Nasal cavity respiratory epithelium epithelial cell of viscerocranial mucosa (primary cell): ENCODE data around the gene CCR5. TPM values are rescaled to one million over a fixed set of nuclear protein-coding genes. Genes with fewer than 3 reads are reported as not detected.

Experiments used
- total RNA-seq: library from RNA; depleted of rRNA; stranded (reverse); fragments of >200 nt; gene quantifications from 2 replicates; pipeline ENCODE4 v1.2.3, GENCODE V29; 2014

Gene CCR5
- total RNA-seq: not detected in 2 replicates

GRCh38 chr3:46370839-46371518 is at the start of gene CCR5:
Gene CCR5 (plus strand): TSS chr3:46370946. CDS start chr3:46372903, 1,957 bp downstream.

GRCh38 chr3:46353647-46354410 is 16.9 kb upstream of the CCR5 start, which contains the start of gene CCR2:
Gene CCR2 (plus strand): TSS chr3:46354111. CDS start chr3:46357528, 3,417 bp downstream.

GRCh38 chr3:46406788-46407611 is 36.3 kb downstream of the CCR5 start, which contains the start of the genes CCR5AS and CCRL2:
Gene CCR5AS (minus strand): TSS chr3:46407066.
Gene CCRL2 (plus strand): TSS chr3:46407259. CDS start chr3:46408080, 821 bp downstream.

Other genes starting within 250 kb of the CCR5 start
- not detected in 2 replicates for gene CCR1, start 162.6 kb upstream of the CCR5 start, total RNA-seq
- gene CCR3, start 128.5 kb upstream of the CCR5 start, total RNA-seq: 0.07 TPM in 1 of 2 replicates, not detected in the other
- under 0.01 TPM in 2 replicates for gene CCR2, start 16.8 kb upstream of the CCR5 start, total RNA-seq
- gene CCRL2, start 36.3 kb downstream of the CCR5 start, total RNA-seq: 0.07 TPM in 1 of 2 replicates, not detected in the other
- gene LTF, start 94.0 kb downstream of the CCR5 start, total RNA-seq: under 0.01 TPM in 2 replicates
- gene RTP3, start 127.0 kb downstream of the CCR5 start, total RNA-seq: not detected in 2 replicates
- under 0.01 and 0.36 TPM in 2 replicates for gene LRRC2, start 195.4 kb downstream of the CCR5 start, total RNA-seq
- gene FAM240A, start 241.6 kb downstream of the CCR5 start, total RNA-seq: not detected in 2 replicates